Testis (tissue), 2 donors: Measurements from ENCODE around the gene NKAIN4.

Source experiments
- POLR2A ChIP-seq: fragments of 450-650 bp; IDR thresholded peaks from one replicate; pipeline ENCODE4 v1.6.1; 2017; ENCODE audit warnings: antibody characterized with exemption, mild to moderate bottlenecking, moderate library complexity
- TF ChIP-seq, protein P1 (sequence below), 3 experiments: fragments of 450-650 bp in 2 of 3; fragments of 200-600 bp in 1 of 3; sonication (generic) in 1 of 3; IDR thresholded peaks; one replicate each; pipeline ENCODE4 v1.5.1; 2016 to 2019; ENCODE audit warnings: antibody characterized with exemption in 3 of 3, mild to moderate bottlenecking in 2 of 3, moderate library complexity in 1 of 3

DNA sequence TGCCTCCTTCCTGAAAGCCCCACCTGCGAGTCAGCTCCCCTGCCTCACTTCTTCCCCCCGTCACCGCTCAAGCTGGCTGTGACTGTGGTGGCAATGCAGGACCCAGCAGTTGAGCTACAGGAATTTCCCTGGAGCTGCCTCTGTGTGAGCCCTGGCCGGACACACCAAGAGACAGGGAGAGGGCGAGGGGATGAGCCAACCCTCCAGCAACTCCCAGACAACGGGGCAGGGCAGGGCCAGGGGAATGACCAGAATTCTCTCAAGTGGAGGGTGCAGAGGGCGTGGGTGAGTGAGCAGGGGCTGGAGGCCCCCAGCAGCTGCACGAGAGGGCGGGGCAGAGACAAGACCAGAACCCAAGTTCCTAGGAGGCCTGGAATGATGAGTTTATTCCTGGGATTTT is 13.4 kb upstream of the NKAIN4 start:
- TF ChIP-seq, protein P1, sequence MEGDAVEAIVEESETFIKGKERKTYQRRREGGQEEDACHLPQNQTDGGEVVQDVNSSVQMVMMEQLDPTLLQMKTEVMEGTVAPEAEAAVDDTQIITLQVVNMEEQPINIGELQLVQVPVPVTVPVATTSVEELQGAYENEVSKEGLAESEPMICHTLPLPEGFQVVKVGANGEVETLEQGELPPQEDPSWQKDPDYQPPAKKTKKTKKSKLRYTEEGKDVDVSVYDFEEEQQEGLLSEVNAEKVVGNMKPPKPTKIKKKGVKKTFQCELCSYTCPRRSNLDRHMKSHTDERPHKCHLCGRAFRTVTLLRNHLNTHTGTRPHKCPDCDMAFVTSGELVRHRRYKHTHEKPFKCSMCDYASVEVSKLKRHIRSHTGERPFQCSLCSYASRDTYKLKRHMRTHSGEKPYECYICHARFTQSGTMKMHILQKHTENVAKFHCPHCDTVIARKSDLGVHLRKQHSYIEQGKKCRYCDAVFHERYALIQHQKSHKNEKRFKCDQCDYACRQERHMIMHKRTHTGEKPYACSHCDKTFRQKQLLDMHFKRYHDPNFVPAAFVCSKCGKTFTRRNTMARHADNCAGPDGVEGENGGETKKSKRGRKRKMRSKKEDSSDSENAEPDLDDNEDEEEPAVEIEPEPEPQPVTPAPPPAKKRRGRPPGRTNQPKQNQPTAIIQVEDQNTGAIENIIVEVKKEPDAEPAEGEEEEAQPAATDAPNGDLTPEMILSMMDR (IDR thresholded peaks at IDR 0.05): no peak
- no peak for TF ChIP-seq POLR2A
